ES-I3 (cell line): Measurements from ENCODE around the gene THEMIS.

ENCODE experiments used
- H3K36me3 ChIP-seq: 2 replicates; pipeline ENCODE4 v1.6.1; 2013; ENCODE audit warnings: mild to moderate bottlenecking, low read length, control low read depth, moderate library complexity; ENCODE audit not compliant: insufficient read depth
- H3K4me1 ChIP-seq: 2 replicates; pipeline ENCODE4 v1.6.1; 2013; ENCODE audit warnings: mild to moderate bottlenecking, control low read depth, low read length; ENCODE audit not compliant: insufficient read depth
- H3K9ac ChIP-seq: 2 replicates; pipeline ENCODE4 v1.6.1; 2013; ENCODE audit warnings: low read depth, mild to moderate bottlenecking, low read length, moderate library complexity
- H3K9me3 ChIP-seq: 2 replicates; pipeline ENCODE4 v1.6.1; 2013; ENCODE audit warnings: mild to moderate bottlenecking, low read length, moderate library complexity; ENCODE audit not compliant: control insufficient read depth, insufficient read depth

The THEMIS gene

GRCh38 chr6:127860723-127861122 lies 40.1 kb downstream of the THEMIS start:
- H3K9ac ChIP-seq: no peak overlapping the region
- H3K4me1 ChIP-seq: peaks cover 8% of the 10 kb centered on the region; the same call in 1 of the 2 replicates
- no peaks in the 10 kb centered on the region for H3K36me3 ChIP-seq
- H3K9me3 ChIP-seq: no peaks in the 10 kb centered on the region

GRCh38 chr6:127859956-127860355 lies 40.9 kb downstream of the THEMIS start:
- H3K36me3 ChIP-seq: no peaks in the 10 kb centered on the region
- no peaks in the 10 kb centered on the region for H3K9me3 ChIP-seq
- H3K4me1 ChIP-seq: peaks cover 8% of the 10 kb centered on the region; the same call in 1 of the 2 replicates
- no peak overlapping the region for H3K9ac ChIP-seq

- Histone ChIP-seq H3K4me1 (peaks cover 8% of the 10 kb centered on the region; the same call in 1 of the 2 replicates), H3K9me3 (no peaks in the 10 kb centered on the region)
Measured at GRCh38 chr6:127858727-127859391, 42.0 kb downstream of the THEMIS start.

GRCh38 chr6:127857051-127857637 lies 43.7 kb downstream of the THEMIS start:
- H3K9me3 ChIP-seq: no peaks in the 10 kb centered on the region
- H3K4me1 ChIP-seq: peaks cover 8% of the 10 kb centered on the region; the same call in 1 of the 2 replicates
- H3K9ac ChIP-seq: no peak overlapping the region

More at GRCh38 chr6:127858727-127859391, 42.0 kb downstream of the THEMIS start:
- H3K36me3 ChIP-seq: no peaks in the 10 kb centered on the region
- no peak overlapping the region for H3K9ac ChIP-seq

GRCh38 chr6:127855542-127856159 lies 45.2 kb downstream of the THEMIS start:
- Histone ChIP-seq H3K36me3 (no peaks in the 10 kb centered on the region), H3K9me3 (no peaks in the 10 kb centered on the region), H3K9ac (no peak overlapping the region), H3K4me1 (peaks cover 8% of the 10 kb centered on the region; the same call in 1 of the 2 replicates)

More at GRCh38 chr6:127857051-127857637, 43.7 kb downstream of the THEMIS start:
- H3K36me3 ChIP-seq: no peaks in the 10 kb centered on the region

- no peaks in the 10 kb centered on the region for H3K36me3 ChIP-seq
- no peak overlapping the region for H3K9ac ChIP-seq
- no peaks in the 10 kb centered on the region for H3K9me3 ChIP-seq
- peaks cover 8% of the 10 kb centered on the region; the same call in 1 of the 2 replicates for H3K4me1 ChIP-seq
Measured at GRCh38 chr6:127854009-127854408, 46.8 kb downstream of the THEMIS start.

GRCh38 chr6:127851197-127851596 lies 49.7 kb downstream of the THEMIS start:
- H3K9me3 ChIP-seq: no peaks in the 10 kb centered on the region
- H3K36me3 ChIP-seq: no peaks in the 10 kb centered on the region
- H3K9ac ChIP-seq: no peak overlapping the region
- H3K4me1 ChIP-seq: no peaks in the 10 kb centered on the region

GRCh38 chr6:127845242-127845641 lies 55.6 kb downstream of the THEMIS start:
- Histone ChIP-seq H3K9ac (no peak overlapping the region), H3K9me3 (no peaks in the 10 kb centered on the region; the same call in 1 of the 2 replicates), H3K36me3 (no peaks in the 10 kb centered on the region), H3K4me1 (no peaks in the 10 kb centered on the region)

GRCh38 chr6:127844529-127844928 lies 56.3 kb downstream of the THEMIS start:
- H3K9me3 ChIP-seq: no peaks in the 10 kb centered on the region; the same call in 1 of the 2 replicates
- no peak overlapping the region for H3K9ac ChIP-seq
- no peaks in the 10 kb centered on the region for H3K4me1 ChIP-seq
- H3K36me3 ChIP-seq: no peaks in the 10 kb centered on the region

GRCh38 chr6:127843582-127843981 lies 57.3 kb downstream of the THEMIS start:
- H3K9ac ChIP-seq: no peak overlapping the region
- no peaks in the 10 kb centered on the region for H3K36me3 ChIP-seq
- no peaks in the 10 kb centered on the region for H3K4me1 ChIP-seq
- H3K9me3 ChIP-seq: no peaks in the 10 kb centered on the region; the same call in 1 of the 2 replicates

GRCh38 chr6:127842562-127842961 lies 58.3 kb downstream of the THEMIS start:
- H3K9ac ChIP-seq: no peak overlapping the region
- no peaks in the 10 kb centered on the region for H3K36me3 ChIP-seq
- H3K9me3 ChIP-seq: no peaks in the 10 kb centered on the region; the same call in 1 of the 2 replicates
- H3K4me1 ChIP-seq: no peaks in the 10 kb centered on the region

- no peaks in the 10 kb centered on the region for H3K36me3 ChIP-seq
- H3K9ac ChIP-seq: no peak overlapping the region
- H3K9me3 ChIP-seq: no peaks in the 10 kb centered on the region; the same call in 1 of the 2 replicates
- no peaks in the 10 kb centered on the region for H3K4me1 ChIP-seq
Measured at GRCh38 chr6:127841811-127842210, 59.0 kb downstream of the THEMIS start.

GRCh38 chr6:127834136-127834535 lies 66.7 kb downstream of the THEMIS start:
- no peaks in the 10 kb centered on the region for H3K4me1 ChIP-seq
- H3K9ac ChIP-seq: no peak overlapping the region
- H3K9me3 ChIP-seq: no peaks in the 10 kb centered on the region
- H3K36me3 ChIP-seq: no peaks in the 10 kb centered on the region

- Histone ChIP-seq H3K36me3 (no peaks in the 10 kb centered on the region), H3K9me3 (no peaks in the 10 kb centered on the region), H3K4me1 (no peaks in the 10 kb centered on the region), H3K9ac (no peak overlapping the region)
Measured at GRCh38 chr6:127833336-127833735, 67.5 kb downstream of the THEMIS start.

- Histone ChIP-seq H3K4me1 (no peaks in the 10 kb centered on the region), H3K36me3 (no peaks in the 10 kb centered on the region), H3K9me3 (no peaks in the 10 kb centered on the region), H3K9ac (no peak overlapping the region)
Measured at GRCh38 chr6:127832381-127832780, 68.5 kb downstream of the THEMIS start.
